Measurements from ENCODE around the gene IFITM1.

The IFITM1 gene

GRCh38 chr11:271319-271715 is 42.5 kb upstream of the IFITM1 start:
- no peak for DNase-seq (ENCODE audit: insufficient read length, low spot score)
- TF ChIP-seq, protein P1, sequence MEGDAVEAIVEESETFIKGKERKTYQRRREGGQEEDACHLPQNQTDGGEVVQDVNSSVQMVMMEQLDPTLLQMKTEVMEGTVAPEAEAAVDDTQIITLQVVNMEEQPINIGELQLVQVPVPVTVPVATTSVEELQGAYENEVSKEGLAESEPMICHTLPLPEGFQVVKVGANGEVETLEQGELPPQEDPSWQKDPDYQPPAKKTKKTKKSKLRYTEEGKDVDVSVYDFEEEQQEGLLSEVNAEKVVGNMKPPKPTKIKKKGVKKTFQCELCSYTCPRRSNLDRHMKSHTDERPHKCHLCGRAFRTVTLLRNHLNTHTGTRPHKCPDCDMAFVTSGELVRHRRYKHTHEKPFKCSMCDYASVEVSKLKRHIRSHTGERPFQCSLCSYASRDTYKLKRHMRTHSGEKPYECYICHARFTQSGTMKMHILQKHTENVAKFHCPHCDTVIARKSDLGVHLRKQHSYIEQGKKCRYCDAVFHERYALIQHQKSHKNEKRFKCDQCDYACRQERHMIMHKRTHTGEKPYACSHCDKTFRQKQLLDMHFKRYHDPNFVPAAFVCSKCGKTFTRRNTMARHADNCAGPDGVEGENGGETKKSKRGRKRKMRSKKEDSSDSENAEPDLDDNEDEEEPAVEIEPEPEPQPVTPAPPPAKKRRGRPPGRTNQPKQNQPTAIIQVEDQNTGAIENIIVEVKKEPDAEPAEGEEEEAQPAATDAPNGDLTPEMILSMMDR (IDR thresholded peaks at IDR 0.05; ENCODE audit: insufficient read depth, missing control alignments), result no peak
- FAIRE-seq, result no peak

DNA sequence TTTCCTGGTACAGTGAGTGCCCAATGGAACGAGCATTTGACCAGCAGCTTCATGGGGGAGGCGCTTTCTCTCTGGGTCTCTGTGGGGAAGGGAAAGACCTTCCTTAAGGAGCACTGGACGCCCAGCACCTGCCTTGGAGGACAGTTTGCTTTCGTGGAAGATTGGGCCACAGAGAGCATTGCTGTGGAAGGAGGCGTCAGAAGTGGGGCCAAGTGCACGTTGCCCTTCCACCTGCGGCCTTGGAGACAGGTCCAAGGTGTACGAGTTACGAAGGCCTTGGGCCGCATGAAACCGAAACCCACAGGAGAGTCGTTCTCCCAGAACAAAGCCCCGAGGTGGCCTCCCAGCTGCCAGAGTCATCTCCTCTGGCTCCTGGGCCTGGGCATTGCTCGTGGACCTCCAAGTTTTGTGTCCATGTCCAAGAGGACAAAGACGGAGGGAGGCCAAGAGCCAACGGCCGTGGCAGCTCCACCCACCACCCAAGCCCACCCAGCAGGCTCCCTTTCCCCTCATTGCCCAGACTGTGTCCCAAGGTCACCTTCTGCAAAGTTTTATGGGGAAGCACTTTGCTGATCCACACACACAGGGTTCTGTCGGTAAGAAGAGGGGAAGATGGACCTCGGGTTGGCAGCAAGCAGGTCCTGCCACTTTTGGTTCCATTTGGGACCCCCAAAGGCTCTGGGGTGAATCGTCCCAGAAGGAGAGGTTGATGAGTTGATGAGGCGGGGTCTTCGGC is 41.5 kb upstream of the IFITM1 start:
- TF ChIP-seq, protein P1 (IDR thresholded peaks at IDR 0.05; ENCODE audit: insufficient read depth, missing control alignments), result no peak
- no peak for DNase-seq (ENCODE audit: insufficient read length, low spot score)
- FAIRE-seq, result no peak

DNA sequence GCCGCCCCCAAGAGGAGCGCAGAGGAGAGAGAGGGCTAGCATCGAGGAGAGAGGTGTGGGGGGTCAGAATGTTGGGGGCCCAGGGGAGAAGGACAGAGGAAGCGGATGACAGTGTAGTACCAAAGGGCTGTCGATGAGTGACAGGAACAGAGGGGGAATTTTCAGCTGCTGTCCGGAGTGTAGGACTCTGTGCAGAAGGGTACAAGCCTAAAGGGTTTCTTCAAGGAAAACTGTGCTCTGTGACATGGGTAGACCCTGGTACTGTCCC is 41.0 kb upstream of the IFITM1 start:
- TF ChIP-seq, protein P1 (IDR thresholded peaks at IDR 0.05; ENCODE audit: insufficient read depth, missing control alignments), result no peak
- no peak for FAIRE-seq
- no peak for DNase-seq (ENCODE audit: insufficient read length, low spot score)

- no peak for DNase-seq (ENCODE audit: insufficient read length, low spot score)
- TF ChIP-seq, protein P1 (IDR thresholded peaks at IDR 0.05; ENCODE audit: insufficient read depth, missing control alignments), result no peak
- no peak for FAIRE-seq
Observed at GRCh38 chr11:276219-276618, 37.6 kb upstream of the IFITM1 start.

- FAIRE-seq (no peak), DNase-seq (ENCODE audit: insufficient read length, low spot score) (no peak)
- TF ChIP-seq, protein P1 (IDR thresholded peaks at IDR 0.05; ENCODE audit: insufficient read depth, missing control alignments), result no peak
Observed at GRCh38 chr11:278001-278951, 35.6 kb upstream of the IFITM1 start, which contains the start of gene NLRP6. Gene NLRP6, plus strand, starts transcription at chr11:278407. Its CDS starts 163 bp downstream, at chr11:278570.

GRCh38 chr11:279040-279965 is 34.5 kb upstream of the IFITM1 start:
- DNase-seq (ENCODE audit: insufficient read length, low spot score) (no peak), FAIRE-seq (no peak)
- TF ChIP-seq, protein P1 (IDR thresholded peaks at IDR 0.05; ENCODE audit: insufficient read depth, missing control alignments), result no peak
